Heart left ventricle (tissue), 16 donors: ENCODE data around the gene MLC1. TPM values are rescaled to one million over a fixed set of nuclear protein-coding genes. Genes with fewer than 3 reads are reported as not detected.
"Not testable (repeated sequence)": the region's sequence is repeated elsewhere in the genome, so short reads cannot be mapped to it uniquely, and the experiment has no call there.

Source experiments
- ATAC-seq, 4 donors: fragments of 200-7000 bp; cut with Tn5 transposase; one replicate each; pipeline ENCODE4 v1.9.1; 2020 to 2022; ENCODE audit warnings: moderate library complexity in 4 of 4, mild to moderate bottlenecking in 3 of 4, moderate number of reproducible peaks in 1 of 4
- DNase-seq, 5 donors: peaks; one replicate each; pipeline ENCODE4 v3.0.0-alpha.2; 2020
- H3K27ac ChIP-seq, 12 donors: fragments of 200-600 bp; sonication (generic) in 4 of 12; one replicate each; pipeline versions ENCODE4 v1.5.0 to v1.8.0; 2016 to 2022; ENCODE audit warnings: mild to moderate bottlenecking in 2 of 12
- H3K27me3 ChIP-seq, 9 donors: fragments of 200-600 bp; sonication (generic) in 2 of 9; one replicate each; pipeline versions ENCODE4 v1.5.1 to v1.8.0; 2016 to 2022; ENCODE audit warnings: mild to moderate bottlenecking in 3 of 9
- H3K36me3 ChIP-seq, 9 donors: fragments of 200-600 bp; sonication (generic) in 2 of 9; one replicate each; pipeline versions ENCODE4 v1.5.0 to v1.8.0; 2018 to 2022; ENCODE audit warnings: mild to moderate bottlenecking in 2 of 9
- H3K4me1 ChIP-seq, 12 donors: fragments of 200-600 bp; sonication (generic) in 4 of 12; one replicate each; pipeline versions ENCODE4 v1.5.0 to v1.8.0; 2016 to 2022; ENCODE audit warnings: mild to moderate bottlenecking in 3 of 12
- H3K4me3 ChIP-seq, 12 donors: fragments of 200-600 bp; sonication (generic) in 4 of 12; one replicate each; pipeline versions ENCODE4 v1.5.0 to v1.8.0; 2017 to 2022; ENCODE audit warnings: mild to moderate bottlenecking in 9 of 12, moderate library complexity in 4 of 12
- H3K9me3 ChIP-seq, 12 donors: fragments of 200-600 bp; sonication (generic) in 4 of 12; one replicate each; pipeline versions ENCODE4 v1.5.0 to v1.8.0; 2016 to 2022; ENCODE audit warnings: mild to moderate bottlenecking in 1 of 12
- POLR2A ChIP-seq, 2 donors: fragments of 450-650 bp; IDR thresholded peaks; one replicate each; pipeline ENCODE4 v1.6.1; 2017; ENCODE audit warnings: antibody characterized with exemption in 2 of 2, mild to moderate bottlenecking in 2 of 2, moderate library complexity in 2 of 2
- WGBS, 4 donors: extraction: QIAGEN DNeasy Blood & Tissue Kit in 2 of 4; methylation state at CpG; one replicate each; pipeline versions ENCODE4 v1.1.5 to v1.1.7; 2013 to 2018; 5-methylcytosine and 5-hydroxymethylcytosine counted together
- intact Hi-C, 10 donors: fragments of 100-400 bp; cut with DNase I; formaldehyde crosslinking; loops; one replicate each; pipeline versions ENCODE4 v1.11.1 to v1.14.2; 2022
- polyA plus RNA-seq, 2 donors: library from polyadenylated mRNA; stranded (reverse); fragments of 200-250 nt; gene quantifications; one replicate each; pipeline ENCODE4 v1.2.3, GENCODE V29; 2013
- total RNA-seq, 9 donors: library from RNA; depleted of rRNA in 2 of 9; stranded (reverse); fragments of >200 nt in 2 of 9; fragmentation: NEBNext Ultra II Directional in 3 of 9; extraction: Animal tissue kit (Norgen Biotek cat#: 25700) in 3 of 9; gene quantifications; one replicate each; pipeline versions ENCODE4 v1.1.0 to v1.2.4, GENCODE V29; 2016 to 2023
- TF ChIP-seq, protein P1 (sequence below), 12 donors: fragments of 200-600 bp; sonication (generic) in 4 of 12; IDR thresholded peaks; one replicate each; pipeline versions ENCODE4 v1.5.0 to v1.8.0; 2018 to 2022; ENCODE audit warnings: antibody characterized with exemption in 12 of 12, mild to moderate bottlenecking in 5 of 12
- donor health status: ischemic (EF 13 %, LVEDD 7.1; RV severe dilation, severe dysfunction).
- donor health status: healthy with polysubstance abuse.
- donor health status: DM: no; HTN: yes; CAD: no.
- donor health status: DM: no; HTN: no; CAD: no.
- donor health status: ischemic (EF 25% LVEDD 6.9; RV normal size, moderate dysfunction).
- donor health status: ischemic (EF 25% LVEDD 5.7; RV mildly dilated, moderate dysfunction).
- donor health status: healthy.
- donor health status: DM: yes; HTN: yes; CAD: no.
- donor health status: ischemic (EF 35%, LVEDD 5.7; RV mildly dilated, moderate dysfunction).
- donor health status: nonischemic (EF 11% LVEDD 7.7; RV severe dilation, severe dysfunction).
- donor health status: DM: yes; HTN: yes; CAD: no.
- donor health status: PGD.
- donor health status: ischemic (EF 29% LVEDD 5.4; RV normal size, mild dysfunction).
- donor health status: nonischemic (EF 23%, LVEDD 6.1; RV moderate dilation, normal function).

Gene MLC1
- total and polyA plus RNA-seq, 11 donors: 0.03 to 0.80 (median 0.15) TPM; not detected in 5

DNA sequence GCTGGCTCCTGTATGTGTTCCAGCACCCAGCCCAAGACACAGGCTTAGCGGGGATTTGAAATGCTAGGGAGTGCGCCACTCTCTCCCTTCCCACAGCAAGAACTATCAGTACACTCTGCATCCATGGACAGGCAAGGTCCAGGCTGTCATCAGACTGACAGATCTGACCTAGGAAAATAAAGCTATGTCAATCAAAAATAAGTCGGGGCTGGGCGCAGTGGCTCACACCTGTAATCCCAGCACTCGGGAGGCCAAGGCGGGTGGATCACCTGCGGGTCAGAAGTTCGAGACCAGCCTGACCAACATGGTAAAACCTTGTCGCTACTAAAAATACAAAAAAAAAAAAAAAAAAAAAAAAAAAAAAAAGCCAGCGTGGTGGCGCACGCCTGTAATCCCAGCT, 2.9 kb upstream of the MLC1 start:
- H3K4me1 ChIP-seq: peaks cover 0 to 6% (median 0%) of the 10 kb centered on the region in 12 donors
- no peaks in the 10 kb centered on the region for H3K36me3 ChIP-seq
- no peak overlapping the region for H3K27ac ChIP-seq
- peaks cover 0 to 43% (median 17%) of the 10 kb centered on the region in 9 donors for H3K27me3 ChIP-seq
- ATAC-seq (no peak), DNase-seq (no peak)
- TF ChIP-seq POLR2A (IDR thresholded peaks at IDR 0.05): no peak
- TF ChIP-seq, protein P1, sequence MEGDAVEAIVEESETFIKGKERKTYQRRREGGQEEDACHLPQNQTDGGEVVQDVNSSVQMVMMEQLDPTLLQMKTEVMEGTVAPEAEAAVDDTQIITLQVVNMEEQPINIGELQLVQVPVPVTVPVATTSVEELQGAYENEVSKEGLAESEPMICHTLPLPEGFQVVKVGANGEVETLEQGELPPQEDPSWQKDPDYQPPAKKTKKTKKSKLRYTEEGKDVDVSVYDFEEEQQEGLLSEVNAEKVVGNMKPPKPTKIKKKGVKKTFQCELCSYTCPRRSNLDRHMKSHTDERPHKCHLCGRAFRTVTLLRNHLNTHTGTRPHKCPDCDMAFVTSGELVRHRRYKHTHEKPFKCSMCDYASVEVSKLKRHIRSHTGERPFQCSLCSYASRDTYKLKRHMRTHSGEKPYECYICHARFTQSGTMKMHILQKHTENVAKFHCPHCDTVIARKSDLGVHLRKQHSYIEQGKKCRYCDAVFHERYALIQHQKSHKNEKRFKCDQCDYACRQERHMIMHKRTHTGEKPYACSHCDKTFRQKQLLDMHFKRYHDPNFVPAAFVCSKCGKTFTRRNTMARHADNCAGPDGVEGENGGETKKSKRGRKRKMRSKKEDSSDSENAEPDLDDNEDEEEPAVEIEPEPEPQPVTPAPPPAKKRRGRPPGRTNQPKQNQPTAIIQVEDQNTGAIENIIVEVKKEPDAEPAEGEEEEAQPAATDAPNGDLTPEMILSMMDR (IDR thresholded peaks at IDR 0.05): no peak
- intact Hi-C loops: no loop called here
- H3K4me3 ChIP-seq: no peak overlapping the region
- WGBS, 4 donors: 93 to 96% (median 96%) methylated on average over 12 of the region's 12 CpGs
- H3K9me3 ChIP-seq: peaks cover 0 to 10% (median 0%) of the 10 kb centered on the region in 12 donors

DNA sequence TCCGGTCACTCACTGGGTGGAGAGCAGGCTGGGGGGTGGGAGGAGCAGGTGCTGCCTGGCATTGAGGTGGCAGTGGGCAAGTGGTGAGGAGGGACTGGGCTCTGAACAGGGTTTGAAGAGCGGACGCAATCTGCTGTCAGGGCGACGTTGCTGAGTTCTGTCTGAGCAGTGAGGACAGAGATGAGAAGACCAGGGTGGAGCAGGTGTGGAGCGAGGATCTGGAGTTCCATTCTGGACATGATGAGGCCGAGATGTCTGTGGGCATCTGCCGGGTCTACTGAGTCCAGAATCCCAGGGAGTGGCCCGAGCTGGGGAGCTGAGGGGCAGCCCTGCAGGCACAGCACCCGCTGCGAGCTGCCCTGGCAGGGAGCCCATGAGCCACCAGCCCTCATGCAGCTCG, 2.4 kb upstream of the MLC1 start:
- no peaks in the 10 kb centered on the region for H3K36me3 ChIP-seq
- no peak overlapping the region for H3K4me3 ChIP-seq
- 89 to 92% (median 91%) methylated on average over 6 to 12 of the region's 12 CpGs for WGBS, 4 donors
- intact Hi-C loops: no loop called here
- DNase-seq: no peak
- peaks cover 0 to 6% (median 0%) of the 10 kb centered on the region in 12 donors for H3K4me1 ChIP-seq
- TF ChIP-seq POLR2A (IDR thresholded peaks at IDR 0.05): no peak
- TF ChIP-seq, protein P1 (IDR thresholded peaks at IDR 0.05): no peak
- peaks cover 0 to 10% (median 0%) of the 10 kb centered on the region in 12 donors for H3K9me3 ChIP-seq
- no peak overlapping the region for H3K27ac ChIP-seq
- no peak for ATAC-seq
- peaks cover 0 to 47% (median 17%) of the 10 kb centered on the region in 9 donors for H3K27me3 ChIP-seq

DNA sequence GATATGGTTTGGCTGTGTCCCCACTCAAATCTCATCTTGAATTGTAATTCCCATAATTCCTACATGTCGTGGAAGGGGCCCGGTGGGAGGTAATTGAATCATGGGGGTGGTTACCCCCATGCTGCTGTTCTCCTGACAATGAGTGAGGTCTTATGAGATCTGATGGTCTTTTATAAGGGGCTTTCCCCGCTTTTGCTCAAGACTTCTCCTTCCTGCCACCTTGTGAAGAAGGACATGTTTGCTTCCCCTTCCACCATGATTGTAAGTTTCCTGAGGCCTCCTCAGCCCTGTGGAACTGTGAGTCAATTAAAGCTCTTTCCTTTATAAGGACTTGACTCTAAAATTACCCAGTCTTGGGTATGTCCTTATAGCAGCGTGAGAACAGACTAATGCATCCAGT, 1.7 kb upstream of the MLC1 start:
- H3K4me1 ChIP-seq, H3K9me3 ChIP-seq, H3K36me3 ChIP-seq, DNase-seq, ATAC-seq, H3K27ac ChIP-seq, H3K4me3 ChIP-seq, intact Hi-C loops: not testable (repeated sequence)
- peaks cover 0 to 53% (median 17%) of the 10 kb centered on the region in 9 donors for H3K27me3 ChIP-seq
- WGBS, 4 donors: 87 to 93% (median 91%) methylated on average over 4 of the region's 4 CpGs

DNA sequence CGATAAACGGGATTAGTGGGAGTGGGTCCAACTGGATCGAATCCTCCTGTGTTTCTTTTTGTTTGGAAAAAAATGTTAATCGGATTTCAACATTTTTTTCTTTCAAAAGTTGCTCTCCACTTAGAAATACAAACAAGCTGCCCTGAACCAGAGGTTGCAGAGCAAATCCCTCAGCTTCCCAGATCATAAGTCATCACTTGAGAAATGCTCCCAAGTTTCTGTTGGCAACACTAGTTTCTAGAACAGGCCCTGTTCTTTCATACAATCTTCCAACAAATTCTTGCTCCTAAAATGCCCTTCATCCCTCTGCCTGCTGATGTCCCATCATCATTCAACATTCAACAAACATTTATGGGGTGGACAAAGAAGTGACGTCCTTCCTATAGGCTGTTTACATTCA, 1.3 kb upstream of the MLC1 start:
- WGBS, 4 donors: 74 to 80% (median 78%) methylated on average over 5 of the region's 5 CpGs
- Histone ChIP-seq H3K36me3 (no peaks in the 10 kb centered on the region), H3K4me3 (no peak overlapping the region), H3K9me3 (peaks cover 0 to 10% (median 0%) of the 10 kb centered on the region in 12 donors), H3K27me3 (peaks cover 3 to 57% (median 17%) of the 10 kb centered on the region in 9 donors), H3K4me1 (peaks cover 0 to 6% (median 0%) of the 10 kb centered on the region in 12 donors), H3K27ac (no peak overlapping the region)
- DNase-seq (no peak), ATAC-seq (no peak)
- TF ChIP-seq, protein P1 (IDR thresholded peaks at IDR 0.05): no peak
- no peak for TF ChIP-seq POLR2A (IDR thresholded peaks at IDR 0.05)
- intact Hi-C loops: no loop called here

DNA sequence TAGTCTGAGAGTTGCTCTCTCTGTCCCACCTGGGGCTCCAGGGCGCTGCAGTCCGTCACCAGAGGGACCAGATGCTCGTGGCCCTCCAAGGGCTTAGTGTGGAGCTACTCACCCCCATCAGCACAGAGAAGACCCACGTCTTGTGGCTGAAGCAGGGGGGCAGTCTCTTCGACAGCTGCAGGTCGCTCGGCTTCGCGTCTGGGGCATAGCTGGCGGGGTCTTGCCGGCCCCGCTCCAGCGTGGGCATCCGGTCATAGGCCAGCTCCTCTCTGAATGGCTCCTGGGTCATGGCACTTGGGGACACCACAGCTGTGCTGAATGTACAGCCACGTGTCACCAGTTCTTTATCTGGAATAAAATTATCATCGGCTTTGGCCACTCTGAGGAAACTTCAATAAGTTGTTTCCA, 608 bp downstream of the MLC1 start:
- Histone ChIP-seq H3K4me3 (no peak overlapping the region), H3K27me3 (peaks cover 3 to 65% (median 14%) of the 10 kb centered on the region in 9 donors), H3K4me1 (peaks cover 0 to 6% (median 0%) of the 10 kb centered on the region in 12 donors), H3K9me3 (peaks cover 0 to 9% (median 0%) of the 10 kb centered on the region in 12 donors), H3K27ac (no peak overlapping the region), H3K36me3 (no peaks in the 10 kb centered on the region)
- ATAC-seq (no peak), DNase-seq (no peak)
- intact Hi-C loops: no loop called here
- TF ChIP-seq POLR2A (IDR thresholded peaks at IDR 0.05): no peak
- TF ChIP-seq, protein P1 (IDR thresholded peaks at IDR 0.05): no peak
- WGBS, 4 donors: 55 to 71% (median 68%) methylated on average over 11 to 16 of the region's 16 CpGs
